ENCODE data around the gene ZBTB8A. TPM values are rescaled to one million over a fixed set of nuclear protein-coding genes. Genes with fewer than 3 reads are reported as not detected.
"Not testable (repeated sequence)": the region's sequence is repeated elsewhere in the genome, so short reads cannot be mapped to it uniquely, and the experiment has no call there.

Gene ZBTB8A
- total RNA-seq, 1 donor from 2014 or later, result 0.11 TPM

- H3K36me3 Mint-ChIP-seq (ENCODE audit: low read depth), result peaks cover 56% of the 10 kb centered on the region
- DNase-seq (no peak), ATAC-seq (ENCODE audit: low read depth) (no peak)
- H3K27me3 Mint-ChIP-seq, result no peaks in the 10 kb centered on the region
- no peak for TF ChIP-seq CTCF (IDR thresholded peaks at IDR 0.05)
- no peak overlapping the region for H3K27ac Mint-ChIP-seq
- CTCF ChIA-PET, result no interaction called here
- intact Hi-C loops (cut with micrococcal nuclease), result no loop called here
- H3K4me1 Mint-ChIP-seq, result peaks cover 4% of the 10 kb centered on the region
- POLR2A ChIA-PET, result interaction anchor here (0.6 kb wide), 1 partner anchor 56 kb away, joined by 5 read pairs; no protein-coding TSS in a partner anchor
- H3K4me3 Mint-ChIP-seq, result no peak overlapping the region
- H3K9me3 Mint-ChIP-seq, result no peaks in the 10 kb centered on the region
Measured at GRCh38 chr1:32635508-32636277, 96.5 kb downstream of the ZBTB8A start.

GRCh38 chr1:32636914-32637645, 97.9 kb downstream of the ZBTB8A start:
- H3K27me3 Mint-ChIP-seq, result no peaks in the 10 kb centered on the region
- no peak overlapping the region for H3K4me3 Mint-ChIP-seq
- POLR2A ChIA-PET, result interaction anchor here (0.6 to 1.2 kb wide), 2 partner anchors 14 to 16 kb away, joined by 3 read pairs; partner anchors contain the start of gene RBBP4
- no peak for DNase-seq
- no peak for TF ChIP-seq CTCF (IDR thresholded peaks at IDR 0.05)
- H3K27ac Mint-ChIP-seq, result no peak overlapping the region
- peaks cover 49% of the 10 kb centered on the region for H3K36me3 Mint-ChIP-seq (ENCODE audit: low read depth)
- no peaks in the 10 kb centered on the region for H3K9me3 Mint-ChIP-seq
- intact Hi-C loops (cut with micrococcal nuclease), result no loop called here
- no peak for ATAC-seq (ENCODE audit: low read depth)
- peaks cover 4% of the 10 kb centered on the region for H3K4me1 Mint-ChIP-seq
- CTCF ChIA-PET, result no interaction called here

GRCh38 chr1:32639489-32640075, 100.4 kb downstream of the ZBTB8A start:
- ChIA-PET CTCF (no interaction called here), POLR2A (no interaction called here)
- no peak overlapping the region for H3K27ac Mint-ChIP-seq
- H3K9me3 Mint-ChIP-seq, result no peaks in the 10 kb centered on the region
- no peaks in the 10 kb centered on the region for H3K27me3 Mint-ChIP-seq
- ATAC-seq (ENCODE audit: low read depth) (no peak), DNase-seq (no peak)
- no peak for TF ChIP-seq CTCF (IDR thresholded peaks at IDR 0.05)
- H3K4me3 Mint-ChIP-seq, result no peak overlapping the region
- H3K4me1 Mint-ChIP-seq, result peaks cover 4% of the 10 kb centered on the region
- intact Hi-C loops (cut with micrococcal nuclease), result no loop called here
- peaks cover 33% of the 10 kb centered on the region for H3K36me3 Mint-ChIP-seq (ENCODE audit: low read depth)

- peaks cover 24% of the 10 kb centered on the region for H3K36me3 Mint-ChIP-seq (ENCODE audit: low read depth)
- H3K27ac Mint-ChIP-seq; POLR2A ChIA-PET; DNase-seq; intact Hi-C loops (cut with micrococcal nuclease); CTCF ChIA-PET; H3K4me1 Mint-ChIP-seq; H3K4me3 Mint-ChIP-seq; H3K9me3 Mint-ChIP-seq; H3K27me3 Mint-ChIP-seq; ATAC-seq (ENCODE audit: low read depth): not testable (repeated sequence)
Measured at GRCh38 chr1:32642292-32642827, 103.1 kb downstream of the ZBTB8A start.

GRCh38 chr1:32644426-32644825, 105.2 kb downstream of the ZBTB8A start:
- Mint-ChIP-seq H3K4me3 (no peak overlapping the region), H3K9me3 (no peaks in the 10 kb centered on the region), H3K36me3 (ENCODE audit: low read depth) (peaks cover 22% of the 10 kb centered on the region), H3K27ac (no peak overlapping the region), H3K27me3 (no peaks in the 10 kb centered on the region), H3K4me1 (peaks cover 26% of the 10 kb centered on the region)
- DNase-seq, result no peak
- ATAC-seq (ENCODE audit: low read depth), result no peak
- intact Hi-C loops (cut with micrococcal nuclease), result no loop called here
- ChIA-PET CTCF (no interaction called here), POLR2A (interaction anchor here (0.6 kb wide), 1 partner anchor 169 kb away, joined by 4 read pairs; no protein-coding TSS in a partner anchor)
- TF ChIP-seq CTCF (IDR thresholded peaks at IDR 0.05), result no peak
